ENCODE measurements around the gene TMEM8B.

TMEM8B gene, protein sequence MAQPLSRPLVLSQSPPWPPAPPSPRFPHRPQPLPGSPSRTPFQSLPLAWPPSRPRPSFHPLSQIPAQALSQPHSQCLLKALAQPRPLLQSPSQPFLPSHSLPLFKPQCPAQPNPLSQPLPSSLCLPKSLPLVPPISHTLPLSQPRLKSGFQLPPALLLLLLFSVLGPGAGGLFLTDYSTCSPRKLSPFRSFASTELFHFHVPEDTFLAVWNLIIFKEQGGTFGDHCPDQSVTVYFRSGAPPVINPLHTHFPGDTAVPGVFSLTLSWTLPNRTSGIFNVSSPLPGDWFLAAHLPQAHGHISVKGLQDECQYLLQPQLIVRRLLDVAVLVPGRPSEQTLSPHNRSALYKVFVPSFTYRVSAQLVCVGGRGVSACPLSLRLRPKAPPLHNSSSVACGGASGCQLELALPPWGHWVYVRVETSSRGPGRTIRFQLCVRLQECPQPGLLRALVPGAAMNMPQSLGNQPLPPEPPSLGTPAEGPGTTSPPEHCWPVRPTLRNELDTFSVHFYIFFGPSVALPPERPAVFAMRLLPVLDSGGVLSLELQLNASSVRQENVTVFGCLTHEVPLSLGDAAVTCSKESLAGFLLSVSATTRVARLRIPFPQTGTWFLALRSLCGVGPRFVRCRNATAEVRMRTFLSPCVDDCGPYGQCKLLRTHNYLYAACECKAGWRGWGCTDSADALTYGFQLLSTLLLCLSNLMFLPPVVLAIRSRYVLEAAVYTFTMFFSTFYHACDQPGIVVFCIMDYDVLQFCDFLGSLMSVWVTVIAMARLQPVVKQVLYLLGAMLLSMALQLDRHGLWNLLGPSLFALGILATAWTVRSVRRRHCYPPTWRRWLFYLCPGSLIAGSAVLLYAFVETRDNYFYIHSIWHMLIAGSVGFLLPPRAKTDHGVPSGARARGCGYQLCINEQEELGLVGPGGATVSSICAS

DNA sequence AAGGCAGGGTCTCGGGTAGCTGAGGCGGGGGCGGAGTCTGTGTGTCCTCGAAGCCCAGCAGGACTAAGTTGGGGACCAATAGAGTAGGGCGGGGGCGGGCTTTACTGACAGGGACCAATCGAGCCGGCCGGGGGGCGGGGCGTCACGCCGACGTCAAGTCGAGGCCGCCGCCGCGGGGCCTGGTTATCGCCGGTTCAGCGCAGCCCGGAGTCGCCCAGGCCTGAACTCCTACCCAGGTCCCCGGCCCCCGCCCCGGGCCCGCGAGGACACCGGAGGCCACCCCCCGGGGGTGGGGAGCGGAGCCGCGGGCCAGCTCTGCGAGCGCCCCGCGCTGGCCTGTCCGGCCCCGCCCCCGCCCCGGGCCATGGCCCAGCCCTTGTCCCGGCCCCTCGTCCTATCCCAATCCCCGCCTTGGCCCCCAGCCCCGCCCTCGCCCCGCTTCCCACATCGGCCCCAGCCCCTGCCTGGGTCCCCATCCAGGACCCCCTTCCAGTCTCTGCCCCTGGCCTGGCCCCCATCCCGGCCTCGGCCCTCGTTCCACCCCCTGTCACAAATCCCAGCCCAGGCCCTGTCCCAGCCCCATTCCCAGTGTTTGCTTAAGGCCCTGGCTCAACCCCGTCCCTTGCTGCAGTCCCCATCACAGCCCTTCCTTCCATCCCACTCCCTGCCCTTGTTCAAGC lies at the start of gene TMEM8B:
TSS of gene TMEM8B (plus strand) at position 145 of the 680 bp plus-strand sequence. CDS start at position 365, 220 bp downstream.
- DNase-seq, result peak; percentile 89

DNA sequence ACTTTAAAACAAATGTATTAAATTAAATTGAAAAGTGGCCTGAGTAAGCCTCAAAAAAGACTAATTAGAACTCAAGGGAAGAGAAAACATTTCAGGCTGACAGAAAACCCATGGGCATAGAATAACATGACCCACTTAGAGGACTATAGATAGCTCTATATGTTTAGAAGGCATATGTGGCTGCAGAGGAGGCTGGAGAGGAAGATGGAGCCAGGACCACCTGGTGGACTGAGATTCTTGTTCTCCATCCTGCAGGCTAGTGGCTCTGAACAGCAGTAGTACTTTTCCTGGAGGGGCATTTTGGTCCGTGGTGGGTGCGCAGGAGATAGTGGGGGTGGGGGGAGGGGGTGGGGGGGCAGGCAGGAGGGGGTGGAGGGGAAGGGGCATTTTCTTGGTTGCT lies 48.0 kb upstream of the TMEM8B start:
- DNase-seq, result no peak

GRCh38 chr9:35783418-35783817 lies 45.6 kb upstream of the TMEM8B start:
- no peak for DNase-seq

GRCh38 chr9:35789541-35789940 lies 39.5 kb upstream of the TMEM8B start:
- no peak for DNase-seq

DNA sequence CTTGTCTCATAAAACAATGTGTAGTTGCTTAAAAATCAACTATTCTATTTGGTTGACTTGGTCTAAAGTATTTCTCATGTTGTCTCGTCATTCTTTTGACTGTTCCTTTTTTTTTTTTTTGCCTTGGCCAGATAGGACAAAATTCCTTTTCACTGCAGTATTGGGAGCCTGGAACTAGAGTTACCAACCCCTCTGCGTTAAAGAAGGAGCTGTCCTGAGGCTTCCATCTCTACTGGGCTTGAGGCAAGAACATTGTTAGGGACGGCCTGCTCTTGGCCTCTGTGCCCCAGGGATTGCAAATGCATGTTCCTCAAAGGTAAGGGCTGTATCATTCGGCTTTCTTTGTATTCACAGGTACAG lies 39.0 kb upstream of the TMEM8B start:
- DNase-seq, result no peak

GRCh38 chr9:35790385-35791296 lies 38.4 kb upstream of the TMEM8B start:
- DNase-seq, result peak; percentile 71

DNA sequence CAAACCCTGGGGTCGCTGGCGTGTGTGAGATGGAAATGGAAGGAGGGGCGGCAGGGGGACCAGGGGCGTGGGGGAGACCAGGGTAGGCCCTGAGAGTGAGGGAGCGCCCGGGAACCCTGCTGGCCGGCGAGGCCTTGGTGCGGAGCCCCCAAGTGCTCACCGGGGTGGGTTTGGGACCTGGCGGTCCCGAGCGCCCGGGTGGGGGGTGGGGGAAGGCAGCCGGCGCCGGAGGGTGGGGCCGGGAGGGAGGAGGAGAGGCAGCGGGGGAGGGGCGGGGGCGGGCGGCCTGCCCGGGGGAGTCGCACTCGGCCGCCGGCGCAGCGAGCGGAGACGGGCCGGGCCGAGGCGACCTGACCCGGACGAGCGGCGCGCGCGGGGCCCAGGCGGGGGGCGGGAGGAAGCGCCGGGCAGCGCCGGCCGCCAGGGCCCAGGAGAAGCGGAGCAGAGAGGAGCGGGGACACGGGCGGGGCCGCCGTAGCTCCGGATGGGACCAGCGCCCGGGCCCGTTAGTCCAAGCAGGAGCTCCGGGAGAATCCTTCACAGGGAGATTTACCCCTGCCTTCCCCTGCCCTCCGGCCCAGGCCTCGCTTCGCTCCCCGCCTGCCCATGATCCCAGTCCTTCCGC lies 37.6 kb upstream of the TMEM8B start, which contains the start of gene NPR2:
TSS of gene NPR2 (plus strand) at position 295 of the 625 bp plus-strand sequence. CDS start 818 bp downstream, outside the sequence.
- DNase-seq, result no peak

DNA sequence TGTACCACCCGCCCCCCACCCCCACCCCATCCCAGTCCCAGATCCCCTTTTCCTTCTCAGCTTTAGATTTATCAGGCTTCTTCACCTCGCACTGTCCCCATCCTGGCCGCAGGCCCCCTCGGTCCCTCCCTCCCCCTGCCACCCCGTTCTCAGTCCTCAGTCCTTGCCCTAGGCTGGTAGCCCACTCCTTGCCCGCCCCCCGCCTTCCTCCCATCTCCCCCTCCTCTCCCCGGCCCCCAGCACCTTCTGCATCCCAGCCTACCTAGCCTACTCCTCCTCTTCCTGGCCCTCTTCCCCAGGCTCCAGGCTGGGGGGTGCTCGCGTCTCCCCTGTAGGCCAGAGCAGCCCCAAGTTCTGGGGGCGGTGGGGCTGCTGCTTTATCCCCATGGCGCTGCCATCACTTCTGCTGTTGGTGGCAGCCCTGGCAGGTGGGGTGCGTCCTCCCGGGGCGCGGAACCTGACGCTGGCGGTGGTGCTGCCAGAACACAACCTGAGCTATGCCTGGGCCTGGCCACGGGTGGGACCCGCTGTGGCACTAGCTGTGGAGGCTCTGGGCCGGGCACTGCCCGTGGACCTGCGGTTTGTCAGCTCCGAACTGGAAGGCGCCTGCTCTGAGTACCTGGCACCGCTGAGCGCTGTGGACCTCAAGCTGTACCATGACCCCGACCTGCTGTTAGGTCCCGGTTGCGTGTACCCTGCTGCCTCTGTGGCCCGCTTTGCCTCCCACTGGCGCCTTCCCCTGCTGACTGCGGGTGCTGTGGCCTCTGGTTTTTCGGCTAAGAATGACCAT lies 36.8 kb upstream of the TMEM8B start:
- DNase-seq, result no peak

GRCh38 chr9:35792826-35793225 lies 36.2 kb upstream of the TMEM8B start:
- DNase-seq, result no peak

GRCh38 chr9:35793461-35793860 lies 35.6 kb upstream of the TMEM8B start:
- DNase-seq, result no peak

- no peak for DNase-seq
Observed at GRCh38 chr9:35795695-35796094, 33.3 kb upstream of the TMEM8B start.

GRCh38 chr9:35797311-35798109 lies 31.5 kb upstream of the TMEM8B start:
- DNase-seq, result no peak

GRCh38 chr9:35798658-35799374 lies 30.2 kb upstream of the TMEM8B start:
- DNase-seq, result peak; percentile 36

GRCh38 chr9:35800530-35800929 lies 28.5 kb upstream of the TMEM8B start:
- no peak for DNase-seq

- no peak for DNase-seq
Observed at GRCh38 chr9:35801328-35802128, 27.5 kb upstream of the TMEM8B start.

- no peak for DNase-seq
Observed at GRCh38 chr9:35806101-35806500, 22.9 kb upstream of the TMEM8B start.

- no peak for DNase-seq
Observed at GRCh38 chr9:35808433-35808832, 20.6 kb upstream of the TMEM8B start.

DNA sequence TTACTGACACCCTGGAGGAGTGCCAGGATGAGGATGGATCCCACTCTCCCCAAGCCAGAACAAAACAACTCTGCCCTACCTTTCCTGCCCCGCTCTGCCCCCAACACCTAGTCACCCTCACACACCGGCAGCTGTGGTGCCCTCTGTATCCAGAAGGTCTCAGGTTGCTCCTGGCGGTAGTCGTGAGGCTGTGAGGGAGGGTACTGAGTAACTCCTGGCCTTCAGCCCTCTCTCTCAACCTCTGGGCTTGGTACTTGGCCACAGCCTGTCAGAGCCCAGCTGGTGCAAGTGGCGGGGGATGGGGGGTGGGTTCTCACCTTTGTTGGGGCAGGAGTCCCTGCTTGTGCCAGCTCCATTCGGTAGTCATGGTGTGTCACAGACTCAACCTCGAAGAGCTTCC lies 18.9 kb upstream of the TMEM8B start:
- no peak for DNase-seq
